ACHN (cell line): ENCODE measurements around the gene TOLLIP.
A peak's percentile ranks its signal among the peaks of the same experiment; 100 is the strongest.
"Not testable (repeated sequence)": the region's sequence is repeated elsewhere in the genome, so short reads cannot be mapped to it uniquely, and the experiment has no call there.

Source experiments
- DNase-seq: peaks from one replicate; pipeline ENCODE4 v3.0.0-alpha.2; 2015
- in situ Hi-C: cut with HindIII; loops from 2 replicates; pipeline ENCODE4 v1.10.0; 2017; ENCODE audit warnings: low sequenced_read_pairs, low pct_ligation_motif_present, low pct_unique_long_range_greater_than_20kb

Gene TOLLIP

GRCh38 chr11:1309498-1310317 lies at the start of gene TOLLIP:
TSS of gene TOLLIP (minus strand) at chr11:1309632. CDS start at chr11:1309498, 134 bp downstream.
- in situ Hi-C loops: no loop called here
- peak; percentile 88 for DNase-seq

GRCh38 chr11:1358931-1359330 lies 49.5 kb upstream of the TOLLIP start:
- DNase-seq, in situ Hi-C loops: not testable (repeated sequence)

- DNase-seq: no peak
- in situ Hi-C loops: no loop called here
Observed at GRCh38 chr11:1358286-1358685, 48.9 kb upstream of the TOLLIP start.

- in situ Hi-C loops: no loop called here
- DNase-seq: no peak
Observed at GRCh38 chr11:1356478-1356960, 47.1 kb upstream of the TOLLIP start.

- no peak for DNase-seq
- in situ Hi-C loops: no loop called here
Observed at GRCh38 chr11:1356007-1356435, 46.6 kb upstream of the TOLLIP start.

GRCh38 chr11:1354125-1354938 lies 44.9 kb upstream of the TOLLIP start:
- in situ Hi-C loops: no loop called here
- DNase-seq: no peak

GRCh38 chr11:1353383-1354124 lies 44.1 kb upstream of the TOLLIP start:
- DNase-seq: no peak
- in situ Hi-C loops: no loop called here

GRCh38 chr11:1352696-1353382 lies 43.4 kb upstream of the TOLLIP start:
- in situ Hi-C loops: no loop called here
- DNase-seq: no peak

GRCh38 chr11:1351278-1351937 lies 42.0 kb upstream of the TOLLIP start:
- in situ Hi-C loops: no loop called here
- DNase-seq: peak; percentile 8

GRCh38 chr11:1350086-1350725 lies 40.8 kb upstream of the TOLLIP start:
- in situ Hi-C loops: no loop called here
- DNase-seq: no peak

- in situ Hi-C loops: no loop called here
- DNase-seq: no peak
Observed at GRCh38 chr11:1349327-1350041, 40.1 kb upstream of the TOLLIP start.

GRCh38 chr11:1348796-1349326 lies 39.4 kb upstream of the TOLLIP start:
- DNase-seq: no peak
- in situ Hi-C loops: no loop called here

- DNase-seq: no peak
- in situ Hi-C loops: no loop called here
Observed at GRCh38 chr11:1348146-1348795, 38.8 kb upstream of the TOLLIP start.

- in situ Hi-C loops, DNase-seq: not testable (repeated sequence)
Observed at GRCh38 chr11:1347411-1347999, 38.1 kb upstream of the TOLLIP start.

GRCh38 chr11:1346669-1347390 lies 37.4 kb upstream of the TOLLIP start:
- no peak for DNase-seq
- in situ Hi-C loops: no loop called here
